Cerebellar nuclear complex (tissue), 1 donor: ENCODE measurements around the gene CYP4V2.
"Not testable (repeated sequence)": the region's sequence is repeated elsewhere in the genome, so short reads cannot be mapped to it uniquely, and the experiment has no call there.

Source experiments
- DNase-seq, 2 experiments: peaks; one replicate each; lab custom pipeline; 2025; lab: John Stamatoyannopoulos, UW

Gene CYP4V2

GRCh38 chr4:186234367-186234766 is 43.0 kb downstream of the CYP4V2 start:
- DNase-seq, result no peak

- DNase-seq, result no peak
These were observed 44.8 kb downstream of the CYP4V2 start for GRCh38 chr4:186236126-186236525.

GRCh38 chr4:186240452-186240847 is 49.1 kb downstream of the CYP4V2 start:
- no peak for DNase-seq

GRCh38 chr4:186240848-186241491 is 49.6 kb downstream of the CYP4V2 start:
- no peak for DNase-seq

- no peak for DNase-seq
These were observed 50.2 kb downstream of the CYP4V2 start for GRCh38 chr4:186241616-186242015.

GRCh38 chr4:186242031-186242430 is 50.7 kb downstream of the CYP4V2 start:
- DNase-seq, result not testable (repeated sequence)

- no peak for DNase-seq
These were observed 52.0 kb downstream of the CYP4V2 start for GRCh38 chr4:186243331-186243730.

GRCh38 chr4:186244835-186245234 is 53.5 kb downstream of the CYP4V2 start:
- no peak for DNase-seq

- DNase-seq, result not testable (repeated sequence)
These were observed 55.8 kb downstream of the CYP4V2 start for GRCh38 chr4:186247062-186247752.

GRCh38 chr4:186248643-186249042 is 57.3 kb downstream of the CYP4V2 start:
- DNase-seq, result no peak

GRCh38 chr4:186249785-186250754 is 58.7 kb downstream of the CYP4V2 start:
- no peak for DNase-seq

GRCh38 chr4:186250760-186251159 is 59.4 kb downstream of the CYP4V2 start:
- no peak for DNase-seq

- DNase-seq, result no peak
These were observed 63.8 kb downstream of the CYP4V2 start for GRCh38 chr4:186255122-186255521.

- no peak for DNase-seq
These were observed 66.9 kb downstream of the CYP4V2 start for GRCh38 chr4:186258216-186258811.

- no peak for DNase-seq
These were observed 68.7 kb downstream of the CYP4V2 start for GRCh38 chr4:186260117-186260503.
